HepG2 (cell line): ENCODE data around the gene RPH3AL. TPM values are rescaled to one million over a fixed set of nuclear protein-coding genes. Genes with fewer than 3 reads are reported as not detected.

Source experiments
- ARID2 ChIP-seq: sonication (generic); formaldehyde crosslinking; IDR thresholded peaks from 2 replicates; pipeline ENCODE4 v1.8.1; 2022; ENCODE audit warnings: mild to moderate bottlenecking, missing genetic modification reagents, borderline replicate concordance
- GPN1 ChIP-seq: sonication (generic); formaldehyde crosslinking; IDR thresholded peaks from 2 replicates; pipeline ENCODE4 v1.5.1; 2020; ENCODE audit warnings: missing genetic modification reagents, borderline replicate concordance
- HHEX ChIP-seq: IDR thresholded peaks from 2 replicates; pipeline ENCODE4 v1.6.1; 2016; ENCODE audit warnings: control low read depth
- HOXA3 ChIP-seq: sonication (generic); formaldehyde crosslinking; IDR thresholded peaks from 2 replicates; pipeline ENCODE4 v1.5.0; 2020; ENCODE audit warnings: missing genetic modification reagents
- KAT2B ChIP-seq: fragments of 150-350 bp; IDR thresholded peaks from 2 replicates; pipeline ENCODE4 v1.6.1; 2014; ENCODE audit warnings: low read depth, low read length, borderline replicate concordance
- KDM2A ChIP-seq: sonication (generic); formaldehyde crosslinking; IDR thresholded peaks from 2 replicates; pipeline ENCODE4 v1.4.0; 2020; ENCODE audit warnings: low read depth, missing genetic modification reagents, borderline replicate concordance
- KLF9 ChIP-seq: IDR thresholded peaks from 2 replicates; pipeline ENCODE4 v1.6.1; 2016; ENCODE audit warnings: low read depth
- MAFK ChIP-seq, 2 experiments: IDR thresholded peaks in 1 of 2; conservative IDR thresholded peaks in 1 of 2; 2 replicates each; pipeline ENCODE4 v1.6.1; 2011; ENCODE audit warnings: improper control_type of control experiment in 2 of 2, low read length in 2 of 2
- REXO4 ChIP-seq: sonication (generic); formaldehyde crosslinking; IDR thresholded peaks from 2 replicates; pipeline ENCODE4 v1.8.0; 2022; ENCODE audit warnings: missing genetic modification reagents, mild to moderate bottlenecking, borderline replicate concordance
- RXRB ChIP-seq: IDR thresholded peaks from 2 replicates; pipeline ENCODE4 v1.6.1; 2016; ENCODE audit warnings: borderline replicate concordance, missing genetic modification reagents, missing compliant biosample characterization
- SAFB2 ChIP-seq: sonication (generic); formaldehyde crosslinking; IDR thresholded peaks from 2 replicates; pipeline ENCODE4 v1.5.1; 2020; ENCODE audit warnings: missing genetic modification reagents, low read depth, mild to moderate bottlenecking, borderline replicate concordance
- TEAD2 ChIP-seq: sonication (generic); formaldehyde crosslinking; IDR thresholded peaks from 2 replicates; pipeline ENCODE4 v1.9.0; 2021; ENCODE audit warnings: missing genetic modification reagents
- TMF1 ChIP-seq: sonication (generic); formaldehyde crosslinking; IDR thresholded peaks from 2 replicates; pipeline ENCODE4 v1.8.1; 2022; ENCODE audit warnings: low read depth, missing genetic modification reagents
- ZFP1 ChIP-seq: IDR thresholded peaks from 2 replicates; pipeline ENCODE4 v1.6.1; 2016
- ZKSCAN1 ChIP-seq: fragments of 150-350 bp; IDR thresholded peaks from 2 replicates; pipeline ENCODE4 v1.6.1; 2014; ENCODE audit warnings: low read length
- ZMAT5 ChIP-seq: sonication (generic); formaldehyde crosslinking; IDR thresholded peaks from 2 replicates; pipeline ENCODE4 v1.5.0; 2020; ENCODE audit warnings: mild to moderate bottlenecking, low read depth, missing genetic modification reagents, borderline replicate concordance
- ZNF160 ChIP-seq: sonication (generic); formaldehyde crosslinking; IDR thresholded peaks from 2 replicates; pipeline ENCODE4 v1.8.0; 2022; ENCODE audit warnings: mild to moderate bottlenecking, inconsistent platforms, missing genetic modification reagents
- ZNF547 ChIP-seq: sonication (generic); formaldehyde crosslinking; IDR thresholded peaks from 2 replicates; pipeline ENCODE4 v1.5.1; 2020; ENCODE audit warnings: mild to moderate bottlenecking, missing genetic modification reagents
- ZNF557 ChIP-seq: sonication (generic); formaldehyde crosslinking; IDR thresholded peaks from 2 replicates; pipeline ENCODE4 v1.4.0; 2020; ENCODE audit warnings: missing genetic modification reagents
- ZNF615 ChIP-seq: sonication (generic); formaldehyde crosslinking; IDR thresholded peaks from 2 replicates; pipeline ENCODE4 v1.5.0; 2020; ENCODE audit warnings: mild to moderate bottlenecking, missing genetic modification reagents, borderline replicate concordance
- ZNF790 ChIP-seq: sonication (generic); formaldehyde crosslinking; IDR thresholded peaks from 2 replicates; pipeline ENCODE4 v1.8.0; 2022; ENCODE audit warnings: missing genetic modification reagents, mild to moderate bottlenecking, borderline replicate concordance
- ZNF816 ChIP-seq: sonication (generic); formaldehyde crosslinking; IDR thresholded peaks from 2 replicates; pipeline ENCODE4 v1.8.0; 2022; ENCODE audit warnings: missing genetic modification reagents, mild to moderate bottlenecking, borderline replicate concordance
- ZSCAN21 ChIP-seq: sonication (generic); formaldehyde crosslinking; IDR thresholded peaks from 2 replicates; pipeline ENCODE4 v1.8.0; 2022; ENCODE audit warnings: mild to moderate bottlenecking, missing genetic modification reagents, moderate library complexity, borderline replicate concordance
- ZSCAN9 ChIP-seq: IDR thresholded peaks from 2 replicates; pipeline ENCODE4 v1.6.1; 2016; ENCODE audit warnings: borderline replicate concordance
- polyA plus RNA-seq, 8 experiments: library from polyadenylated mRNA; depleted of rRNA in 3 of 8; stranded (reverse) in 7 of 8; unstranded in 1 of 8; fragments of >200 nt; fragmentation: Illumina TruSeq in 4 of 8; extraction: Trizol in 4 of 8; gene quantifications; 2 replicates each; pipeline versions ENCODE4 v1.2.1 to v1.2.3, GENCODE V29; 2011 to 2016; ENCODE audit warnings: low read depth in 4 of 8, missing spikeins in 1 of 8, mixed read lengths in 1 of 8; ENCODE audit not compliant: insufficient read depth in 1 of 8
- total RNA-seq, 5 experiments: library from RNA; depleted of rRNA; stranded (reverse); fragments of >200 nt; fragmentation: Illumina TruSeq; extraction: Trizol; gene quantifications; 2 replicates each; pipeline ENCODE4 v1.2.3, GENCODE V29; 2016; ENCODE audit warnings: low read depth in 1 of 5
- TF ChIP-seq, protein P1 (sequence below): IDR thresholded peaks from 2 replicates; pipeline ENCODE4 v1.6.1; 2018; ENCODE audit warnings: missing genetic modification reagents, mild to moderate bottlenecking, missing compliant biosample characterization
- TF ChIP-seq, protein P2 (sequence below): sonication (generic); formaldehyde crosslinking; IDR thresholded peaks from 2 replicates; pipeline ENCODE4 v1.5.0; 2020; ENCODE audit warnings: mild to moderate bottlenecking, missing genetic modification reagents, moderate library complexity

RPH3AL gene
- total and polyA plus RNA-seq, 2 of the 13 experiments (the other 11 are each of a cell fraction or from before 2014, with no cell fraction given): 7.8 to 16.4 TPM

DNA sequence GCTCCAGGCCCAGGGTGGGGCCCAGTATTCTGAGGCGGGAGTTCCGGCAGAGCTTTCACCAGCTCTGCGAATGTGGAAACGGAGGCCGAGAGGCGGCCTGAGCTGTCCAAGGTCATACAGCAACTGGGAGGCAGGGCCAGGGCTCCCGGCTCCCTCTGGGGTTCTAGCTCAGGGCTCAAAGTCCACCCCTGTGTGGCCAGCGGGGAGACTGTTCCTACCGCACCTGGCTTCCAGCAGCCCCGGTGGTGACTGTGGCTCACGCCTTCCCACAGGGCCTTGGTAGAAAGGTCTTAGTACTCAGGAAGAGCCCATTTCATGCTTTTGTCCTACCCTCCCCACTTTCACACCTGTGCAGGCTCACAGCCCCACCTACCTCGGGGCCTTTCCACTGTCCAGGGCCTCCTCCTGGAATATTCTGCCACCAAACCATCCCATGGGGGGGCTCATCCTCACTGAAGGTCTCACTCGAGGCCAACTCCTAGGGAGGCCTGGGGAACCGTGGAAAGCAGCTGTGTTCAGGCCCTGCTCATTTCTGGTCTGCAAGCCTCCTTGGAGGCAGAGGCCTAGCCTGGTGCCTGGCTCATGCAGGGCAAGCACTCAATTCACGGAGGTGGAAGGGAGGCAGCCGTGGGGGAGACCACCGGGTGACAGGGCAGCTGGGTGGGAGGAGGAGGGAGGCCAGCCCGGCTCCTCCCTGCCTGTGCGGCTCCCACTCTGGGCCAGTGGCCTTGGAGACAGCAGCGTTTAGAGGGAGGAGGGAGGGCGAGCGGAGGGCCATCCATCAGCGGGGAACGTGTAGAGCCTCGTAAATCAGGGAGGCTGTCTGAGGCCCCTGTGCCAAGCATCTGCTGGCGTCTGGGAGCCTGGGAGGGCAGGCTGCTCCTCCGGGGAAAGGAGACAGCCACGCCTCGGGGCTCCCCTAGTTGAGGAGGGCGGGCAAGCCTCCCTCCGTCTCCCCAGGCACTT lies 158.5 kb downstream of the RPH3AL start (continued):
- TF ChIP-seq TEAD2 (CRISPR knock-in tag) (no peak), ZKSCAN1 (no peak), KAT2B (no peak), ZNF615 (CRISPR knock-in tag) (no peak), HHEX (CRISPR knock-in tag) (no peak), MAFK (conservative IDR thresholded peaks at IDR 0.05 in 1 of 2, IDR thresholded peaks at IDR 0.05 in 1 of 2; ENCODE audit: low read length in 2 of 2) (no peak), GPN1 (CRISPR knock-in tag) (no peak), ARID2 (CRISPR knock-in tag) (no peak), ZMAT5 (CRISPR knock-in tag) (no peak), ZNF547 (CRISPR knock-in tag) (0 out of 2 replicates have a peak, but pooled peaks have one; percentile 20), KDM2A (CRISPR knock-in tag) (no peak; the same call in 1 of the 2 replicates), RXRB (CRISPR knock-in tag) (peak; percentile 32; the same call in 1 of the 2 replicates), KLF9 (no peak), SAFB2 (CRISPR knock-in tag) (no peak), ZSCAN21 (CRISPR knock-in tag) (no peak), TMF1 (CRISPR knock-in tag) (no peak), HOXA3 (CRISPR knock-in tag) (no peak), ZNF557 (CRISPR knock-in tag) (no peak), ZSCAN9 (CRISPR knock-in tag) (0 out of 2 replicates have a peak, but pooled peaks have one; percentile 2), ZNF160 (CRISPR knock-in tag) (no peak), ZNF816 (no peak), REXO4 (CRISPR knock-in tag) (no peak), ZNF790 (CRISPR knock-in tag) (peak; percentile 53; the same call in 1 of the 2 replicates), ZFP1 (CRISPR knock-in tag) (no peak)
- TF ChIP-seq, protein P1, sequence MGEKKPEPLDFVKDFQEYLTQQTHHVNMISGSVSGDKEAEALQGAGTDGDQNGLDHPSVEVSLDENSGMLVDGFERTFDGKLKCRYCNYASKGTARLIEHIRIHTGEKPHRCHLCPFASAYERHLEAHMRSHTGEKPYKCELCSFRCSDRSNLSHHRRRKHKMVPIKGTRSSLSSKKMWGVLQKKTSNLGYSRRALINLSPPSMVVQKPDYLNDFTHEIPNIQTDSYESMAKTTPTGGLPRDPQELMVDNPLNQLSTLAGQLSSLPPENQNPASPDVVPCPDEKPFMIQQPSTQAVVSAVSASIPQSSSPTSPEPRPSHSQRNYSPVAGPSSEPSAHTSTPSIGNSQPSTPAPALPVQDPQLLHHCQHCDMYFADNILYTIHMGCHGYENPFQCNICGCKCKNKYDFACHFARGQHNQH (CRISPR knock-in tag): 0 out of 2 replicates have a peak, but pooled peaks have one; percentile 29
- TF ChIP-seq, protein P2, sequence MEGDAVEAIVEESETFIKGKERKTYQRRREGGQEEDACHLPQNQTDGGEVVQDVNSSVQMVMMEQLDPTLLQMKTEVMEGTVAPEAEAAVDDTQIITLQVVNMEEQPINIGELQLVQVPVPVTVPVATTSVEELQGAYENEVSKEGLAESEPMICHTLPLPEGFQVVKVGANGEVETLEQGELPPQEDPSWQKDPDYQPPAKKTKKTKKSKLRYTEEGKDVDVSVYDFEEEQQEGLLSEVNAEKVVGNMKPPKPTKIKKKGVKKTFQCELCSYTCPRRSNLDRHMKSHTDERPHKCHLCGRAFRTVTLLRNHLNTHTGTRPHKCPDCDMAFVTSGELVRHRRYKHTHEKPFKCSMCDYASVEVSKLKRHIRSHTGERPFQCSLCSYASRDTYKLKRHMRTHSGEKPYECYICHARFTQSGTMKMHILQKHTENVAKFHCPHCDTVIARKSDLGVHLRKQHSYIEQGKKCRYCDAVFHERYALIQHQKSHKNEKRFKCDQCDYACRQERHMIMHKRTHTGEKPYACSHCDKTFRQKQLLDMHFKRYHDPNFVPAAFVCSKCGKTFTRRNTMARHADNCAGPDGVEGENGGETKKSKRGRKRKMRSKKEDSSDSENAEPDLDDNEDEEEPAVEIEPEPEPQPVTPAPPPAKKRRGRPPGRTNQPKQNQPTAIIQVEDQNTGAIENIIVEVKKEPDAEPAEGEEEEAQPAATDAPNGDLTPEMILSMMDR: 0 out of 2 replicates have a peak, but pooled peaks have one; percentile 14
